ENCODE results near the gene ARHGAP6. TPM values are rescaled to one million over a fixed set of nuclear protein-coding genes. Genes with fewer than 3 reads are reported as not detected.
"Not testable (repeated sequence)": the region's sequence is repeated elsewhere in the genome, so short reads cannot be mapped to it uniquely, and the experiment has no call there.

Gene ARHGAP6
- polyA plus RNA-seq, 1 experiment = 1.3 TPM

- no peaks in the 10 kb centered on the region for H3K27me3 ChIP-seq (ENCODE audit: control insufficient read depth, insufficient read depth, low read length)
- no peak for TF ChIP-seq CTCF (IDR thresholded peaks at IDR 0.05; ENCODE audit: insufficient read depth, low read depth, low read length)
- CTCF ChIA-PET = interaction anchor here (0.6 to 3.5 kb wide), 9 partner anchors 132 to 387 kb away, joined by 3 to 25 read pairs (median 3); no protein-coding TSS in a partner anchor
- no peaks in the 10 kb centered on the region for H3K36me3 ChIP-seq (ENCODE audit: control insufficient read depth, insufficient read depth, low read length)
- POLR2A ChIA-PET = no interaction called here
- DNase-seq (ENCODE audit: low read depth) = no peak
- H3K4me3 ChIP-seq (ENCODE audit: low read depth, low read length) = no peak overlapping the region
These were observed 135.1 kb downstream of the ARHGAP6 start for GRCh38 chrX:11530621-11531020.

- POLR2A ChIA-PET = no interaction called here
- H3K27me3 ChIP-seq (ENCODE audit: control insufficient read depth, insufficient read depth, low read length) = no peaks in the 10 kb centered on the region
- H3K36me3 ChIP-seq (ENCODE audit: control insufficient read depth, insufficient read depth, low read length) = no peaks in the 10 kb centered on the region
- H3K4me3 ChIP-seq (ENCODE audit: low read depth, low read length) = no peak overlapping the region
- DNase-seq (ENCODE audit: low read depth) = no peak
- CTCF ChIA-PET = interaction anchor here (2.5 kb wide), 1 partner anchor 147 kb away, joined by 10 read pairs; no protein-coding TSS in a partner anchor
- no peak for TF ChIP-seq CTCF (IDR thresholded peaks at IDR 0.05; ENCODE audit: insufficient read depth, low read depth, low read length)
These were observed 137.1 kb downstream of the ARHGAP6 start for GRCh38 chrX:11528623-11529022.

GRCh38 chrX:11525685-11526084, 140.0 kb downstream of the ARHGAP6 start:
- DNase-seq (ENCODE audit: low read depth) = no peak
- H3K36me3 ChIP-seq (ENCODE audit: control insufficient read depth, insufficient read depth, low read length) = no peaks in the 10 kb centered on the region
- H3K27me3 ChIP-seq (ENCODE audit: control insufficient read depth, insufficient read depth, low read length) = no peaks in the 10 kb centered on the region
- no peak for TF ChIP-seq CTCF (IDR thresholded peaks at IDR 0.05; ENCODE audit: insufficient read depth, low read depth, low read length)
- ChIA-PET CTCF (no interaction called here), POLR2A (no interaction called here)
- H3K4me3 ChIP-seq (ENCODE audit: low read depth, low read length) = no peak overlapping the region

- H3K36me3 ChIP-seq (ENCODE audit: control insufficient read depth, insufficient read depth, low read length); POLR2A ChIA-PET; CTCF ChIA-PET; H3K4me3 ChIP-seq (ENCODE audit: low read depth, low read length); DNase-seq (ENCODE audit: low read depth); H3K27me3 ChIP-seq (ENCODE audit: control insufficient read depth, insufficient read depth, low read length): not testable (repeated sequence)
These were observed 146.5 kb downstream of the ARHGAP6 start for GRCh38 chrX:11519234-11519633.

GRCh38 chrX:11509786-11510185, 155.9 kb downstream of the ARHGAP6 start:
- Histone ChIP-seq H3K4me3 (ENCODE audit: low read depth, low read length) (no peak overlapping the region), H3K36me3 (ENCODE audit: control insufficient read depth, insufficient read depth, low read length) (no peaks in the 10 kb centered on the region), H3K27me3 (ENCODE audit: control insufficient read depth, insufficient read depth, low read length) (no peaks in the 10 kb centered on the region)
- CTCF ChIA-PET = interaction anchor here (0.6 kb wide), 1 partner anchor 126 kb away, joined by 3 read pairs; no protein-coding TSS in a partner anchor
- POLR2A ChIA-PET = no interaction called here
- no peak for TF ChIP-seq CTCF (IDR thresholded peaks at IDR 0.05; ENCODE audit: insufficient read depth, low read depth, low read length)
- no peak for DNase-seq (ENCODE audit: low read depth)

- POLR2A ChIA-PET = no interaction called here
- H3K36me3 ChIP-seq (ENCODE audit: control insufficient read depth, insufficient read depth, low read length) = no peaks in the 10 kb centered on the region
- H3K27me3 ChIP-seq (ENCODE audit: control insufficient read depth, insufficient read depth, low read length) = no peaks in the 10 kb centered on the region
- no peak for TF ChIP-seq CTCF (IDR thresholded peaks at IDR 0.05; ENCODE audit: insufficient read depth, low read depth, low read length)
- CTCF ChIA-PET = interaction anchor here (1.2 kb wide), 1 partner anchor 317 kb away, joined by 3 read pairs; no protein-coding TSS in a partner anchor
- H3K4me3 ChIP-seq (ENCODE audit: low read depth, low read length) = no peak overlapping the region
- DNase-seq (ENCODE audit: low read depth) = no peak
These were observed 161.5 kb downstream of the ARHGAP6 start for GRCh38 chrX:11504234-11504633.

All from BJ (cell line).